H9 (cell line): ENCODE measurements around the gene COG2. TPM values are rescaled to one million over a fixed set of nuclear protein-coding genes. Genes with fewer than 3 reads are reported as not detected.

Source experiments
- DNase-seq: peaks from one replicate; pipeline ENCODE4 v3.0.0-alpha.2; 2017
- H2AFZ ChIP-seq: one replicate; pipeline ENCODE4 v1.6.1; 2013; ENCODE audit warnings: mild to moderate bottlenecking, low read length, control low read depth, moderate library complexity
- H2AK5ac ChIP-seq: 2 replicates; pipeline ENCODE4 v1.6.1; 2013; ENCODE audit warnings: low read length, control low read depth, mixed read lengths; ENCODE audit not compliant: insufficient read length
- H2BK120ac ChIP-seq: one replicate; pipeline ENCODE4 v1.6.1; 2013; ENCODE audit warnings: low read depth, mild to moderate bottlenecking, low read length, control low read depth, inconsistent platforms; ENCODE audit not compliant: poor library complexity, severe bottlenecking
- H2BK12ac ChIP-seq: 2 replicates; pipeline ENCODE4 v1.6.1; 2013; ENCODE audit warnings: low read length, control low read depth, mixed read lengths, low read depth; ENCODE audit not compliant: insufficient read length
- H2BK15ac ChIP-seq: 2 replicates; pipeline ENCODE4 v1.6.1; 2013; ENCODE audit warnings: low read depth, low read length, control low read depth
- H2BK20ac ChIP-seq: one replicate; pipeline ENCODE4 v1.6.1; 2013; ENCODE audit warnings: low read depth, mild to moderate bottlenecking, low read length, control low read depth, inconsistent platforms; ENCODE audit not compliant: poor library complexity, severe bottlenecking
- H2BK5ac ChIP-seq: 2 replicates; pipeline ENCODE4 v1.6.1; 2013; ENCODE audit warnings: low read length, control low read depth, mixed read lengths; ENCODE audit not compliant: insufficient read length
- H3K14ac ChIP-seq: 2 replicates; pipeline ENCODE4 v1.6.1; 2013; ENCODE audit warnings: low read length, control low read depth; ENCODE audit not compliant: insufficient read depth
- H3K18ac ChIP-seq: 2 replicates; pipeline ENCODE4 v1.6.1; 2013; ENCODE audit warnings: low read depth, mild to moderate bottlenecking, mixed read lengths, low read length, control low read depth; ENCODE audit not compliant: insufficient read length
- H3K23ac ChIP-seq: 2 replicates; pipeline ENCODE4 v1.6.1; 2013; ENCODE audit warnings: low read length, control low read depth, mixed read lengths, low read depth; ENCODE audit not compliant: insufficient read length
- H3K23me2 ChIP-seq: 2 replicates; pipeline ENCODE4 v1.6.1; 2013; ENCODE audit warnings: low read depth, mild to moderate bottlenecking, mixed read lengths, low read length, control low read depth; ENCODE audit not compliant: insufficient read length, poor library complexity, severe bottlenecking
- H3K27ac ChIP-seq: 2 replicates; pipeline ENCODE4 v1.5.1; 2013; ENCODE audit warnings: low read length, control low read depth, mixed read lengths, low read depth; ENCODE audit not compliant: insufficient read length
- H3K27me3 ChIP-seq: 2 replicates; pipeline ENCODE4 v1.6.1; 2013; ENCODE audit warnings: low read length, control low read depth, inconsistent platforms; ENCODE audit not compliant: insufficient read depth
- H3K4ac ChIP-seq: 2 replicates; pipeline ENCODE4 v1.6.1; 2013; ENCODE audit warnings: low read depth, mild to moderate bottlenecking, control low read depth, inconsistent platforms, low read length, moderate library complexity
- H3K4me1 ChIP-seq: 2 replicates; pipeline ENCODE4 v1.6.1; 2013; ENCODE audit warnings: low read length, control low read depth, inconsistent platforms; ENCODE audit not compliant: insufficient read depth
- H3K4me2 ChIP-seq: 2 replicates; pipeline ENCODE4 v1.6.1; 2013; ENCODE audit warnings: low read length, control low read depth, mixed read lengths; ENCODE audit not compliant: insufficient read length, insufficient read depth
- H3K56ac ChIP-seq: 2 replicates; pipeline ENCODE4 v1.6.1; 2013; ENCODE audit warnings: low read depth, mild to moderate bottlenecking, mixed read lengths, low read length, control low read depth; ENCODE audit not compliant: insufficient read length
- H3K79me1 ChIP-seq: 2 replicates; pipeline ENCODE4 v1.6.1; 2013; ENCODE audit warnings: low read depth, mild to moderate bottlenecking, moderate library complexity, low read length, control low read depth, inconsistent platforms; ENCODE audit not compliant: insufficient read depth, poor library complexity, severe bottlenecking
- H3K79me2 ChIP-seq: 2 replicates; pipeline ENCODE4 v1.6.1; 2013; ENCODE audit warnings: low read length, control low read depth, inconsistent platforms; ENCODE audit not compliant: insufficient read depth
- H3K9ac ChIP-seq: 2 replicates; pipeline ENCODE4 v1.6.1; 2013; ENCODE audit warnings: low read length, control low read depth, mixed read lengths; ENCODE audit not compliant: insufficient read length; ENCODE audit errors: extremely low read depth
- H3K9me3 ChIP-seq: one replicate; pipeline ENCODE4 v1.6.1; 2013; ENCODE audit warnings: low read depth, low read length, inconsistent platforms; ENCODE audit not compliant: control insufficient read depth
- H3T11ph ChIP-seq: one replicate; pipeline ENCODE4 v1.6.1; 2013; ENCODE audit warnings: mild to moderate bottlenecking, low read length, control low read depth, inconsistent platforms
- H4K20me1 ChIP-seq: one replicate; pipeline ENCODE4 v1.6.1; 2013; ENCODE audit not compliant: control insufficient read depth, insufficient read length, insufficient read depth
- H4K5ac ChIP-seq: 2 replicates; pipeline ENCODE4 v1.6.1; 2013; ENCODE audit warnings: low read depth, mild to moderate bottlenecking, mixed read lengths, low read length, control low read depth; ENCODE audit not compliant: insufficient read length
- H4K8ac ChIP-seq: replicated peaks from 2 replicates; pipeline ENCODE4 v1.6.1; 2013; ENCODE audit warnings: low read length, control low read depth, mixed read lengths, low read depth; ENCODE audit not compliant: insufficient read length
- H4K91ac ChIP-seq: 2 replicates; pipeline ENCODE4 v1.6.1; 2013; ENCODE audit warnings: low read depth, mild to moderate bottlenecking, moderate library complexity, mixed read lengths, low read length, control low read depth; ENCODE audit not compliant: insufficient read length
- H3K27ac Mint-ChIP-seq, 3 experiments: 2 replicates in 2 of 3; 3 replicates in 1 of 3; pipeline ENCODE4 v1.8.0; 2020 to 2021; ENCODE audit warnings: mixed read lengths in 3 of 3, mild to moderate bottlenecking in 1 of 3, moderate library complexity in 1 of 3
- H3K27me3 Mint-ChIP-seq: 2 replicates; pipeline ENCODE4 v1.8.0; 2021; ENCODE audit warnings: low read depth, mild to moderate bottlenecking, moderate library complexity, mixed read lengths
- H3K36me3 Mint-ChIP-seq, 3 experiments: 2 replicates in 2 of 3; 3 replicates in 1 of 3; pipeline ENCODE4 v1.8.0; 2020 to 2021; ENCODE audit warnings: low read depth in 3 of 3, mixed read lengths in 3 of 3; ENCODE audit not compliant: insufficient read depth in 1 of 3
- H3K4me1 Mint-ChIP-seq, 2 experiments: 2 replicates each; pipeline ENCODE4 v1.8.0; 2020; ENCODE audit warnings: mixed read lengths in 2 of 2
- H3K4me3 Mint-ChIP-seq, 2 experiments: 2 replicates in 1 of 2; 3 replicates in 1 of 2; pipeline ENCODE4 v1.8.0; 2020 to 2021; ENCODE audit warnings: mild to moderate bottlenecking in 2 of 2, mixed read lengths in 2 of 2, moderate library complexity in 1 of 2
- H3K9me3 Mint-ChIP-seq, 2 experiments: 2 replicates in 1 of 2; 3 replicates in 1 of 2; pipeline ENCODE4 v1.8.0; 2020; ENCODE audit warnings: mild to moderate bottlenecking in 2 of 2, mixed read lengths in 2 of 2, moderate library complexity in 1 of 2
- CTCF ChIP-seq: fragments of 200-600 bp; sonication (generic); conservative IDR thresholded peaks from 3 replicates; pipeline ENCODE4 v1.8.0; 2021; ENCODE audit warnings: antibody characterized with exemption, mild to moderate bottlenecking
- WGBS: extraction: QIAGEN DNeasy Blood & Tissue Kit; methylation state at CpG from one replicate; pipeline ENCODE4 v1.1.7; 2013; ENCODE audit warnings: missing lambda C conversion rate, low lambda C conversion rate, mixed read lengths; ENCODE audit not compliant: insufficient read length; ENCODE audit errors: extremely low coverage; 5-methylcytosine and 5-hydroxymethylcytosine counted together
- total RNA-seq: library from RNA; stranded (reverse); gene quantifications from 2 replicates; pipeline ENCODE4 v1.2.1, GENCODE V29; 2021

The COG2 gene
- total RNA-seq, 1 experiment from 2014 or later, result 42.2 TPM

DNA sequence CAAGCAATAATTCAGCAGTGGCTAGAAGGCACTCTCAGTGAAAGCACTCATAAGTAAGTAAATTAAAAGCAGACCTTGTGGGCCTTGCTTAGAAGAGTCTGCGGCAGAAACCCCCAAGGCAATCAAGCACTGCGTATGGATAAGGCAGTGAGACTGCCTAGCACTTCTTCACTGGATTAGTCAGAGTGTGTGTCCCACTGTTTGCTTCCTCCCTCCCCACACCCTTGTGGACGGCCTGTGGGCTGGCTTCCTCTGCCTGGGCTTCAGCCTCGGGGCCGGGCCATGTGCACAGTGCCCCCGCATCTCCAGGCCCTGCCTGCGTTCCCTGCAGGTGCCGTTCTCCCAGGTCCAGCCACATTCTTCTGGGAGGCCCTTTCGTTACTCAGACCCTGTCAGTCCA lies 47.8 kb downstream of the COG2 start:
- no CpG with 5 or more reads among the region's 9 CpGs for WGBS
- Histone ChIP-seq H3K14ac (no peak overlapping the region), H2BK120ac (no peak overlapping the region), H4K91ac (no peak overlapping the region), H3K4ac (no peak overlapping the region), H2BK5ac (no peak overlapping the region), H3K23ac (no peak overlapping the region), H2BK20ac (no peak overlapping the region), H3K4me2 (no peak overlapping the region), H3K27me3 (no peaks in the 10 kb centered on the region), H3K56ac (no peak overlapping the region), H4K8ac (no peak overlapping the region), H2AFZ (no peak overlapping the region), H3K18ac (no peak overlapping the region), H3K27ac (no peak overlapping the region), H3K79me1 (no peaks in the 10 kb centered on the region), H2AK5ac (no peak overlapping the region), H2BK12ac (no peak overlapping the region), H4K20me1 (no peaks in the 10 kb centered on the region), H2BK15ac (no peak overlapping the region), H4K5ac (no peak overlapping the region), H3T11ph (no peak overlapping the region), H3K4me1 (no peaks in the 10 kb centered on the region), H3K79me2 (no peaks in the 10 kb centered on the region), H3K9me3 (no peaks in the 10 kb centered on the region), H3K9ac (no peak overlapping the region), H3K23me2 (no peaks in the 10 kb centered on the region)
- Mint-ChIP-seq H3K4me1 (peaks cover 4 to 9% of the 10 kb centered on the region in 2 experiments), H3K36me3 (peaks cover 16 to 72% (median 67%) of the 10 kb centered on the region in 3 experiments; a peak in 6 of 7 replicates), H3K27ac (no peak overlapping the region), H3K4me3 (no peak overlapping the region), H3K9me3 (no peaks in the 10 kb centered on the region), H3K27me3 (no peaks in the 10 kb centered on the region)
- no peak for TF ChIP-seq CTCF
- no peak for DNase-seq
